ENCODE measurements around the gene SCARB2.

The SCARB2 gene

GRCh38 chr4:76232681-76233080, 19.1 kb upstream of the SCARB2 start:
- no peak for DNase-seq (ENCODE audit: low read depth in 2 of 2)

- DNase-seq (ENCODE audit: low read depth in 2 of 2), result no peak
Measured at GRCh38 chr4:76226418-76226817, 12.8 kb upstream of the SCARB2 start.

- DNase-seq (ENCODE audit: low read depth in 2 of 2), result no peak
Measured at GRCh38 chr4:76224171-76224570, 10.5 kb upstream of the SCARB2 start.

GRCh38 chr4:76219299-76220055, 5.9 kb upstream of the SCARB2 start:
- DNase-seq (ENCODE audit: low read depth in 2 of 2), result no peak

GRCh38 chr4:76216975-76217814, 3.6 kb upstream of the SCARB2 start:
- no peak for DNase-seq (ENCODE audit: low read depth in 2 of 2)

GRCh38 chr4:76216524-76216923, 2.9 kb upstream of the SCARB2 start:
- no peak for DNase-seq (ENCODE audit: low read depth in 2 of 2)

GRCh38 chr4:76215077-76215476, 1.5 kb upstream of the SCARB2 start:
- no peak for DNase-seq (ENCODE audit: low read depth in 2 of 2)

- DNase-seq (ENCODE audit: low read depth in 2 of 2), result peak in 1 of 2 donors; percentile 25
Measured at GRCh38 chr4:76214177-76214675, 602 bp upstream of the SCARB2 start.

GRCh38 chr4:76212851-76213414, 691 bp downstream of the SCARB2 start:
- DNase-seq (ENCODE audit: low read depth in 2 of 2), result no peak

GRCh38 chr4:76211769-76212708, 1.6 kb downstream of the SCARB2 start:
- no peak for DNase-seq (ENCODE audit: low read depth in 2 of 2)

- DNase-seq (ENCODE audit: low read depth in 2 of 2), result no peak
Measured at GRCh38 chr4:76210452-76210851, 3.2 kb downstream of the SCARB2 start.

GRCh38 chr4:76209881-76210280, 3.7 kb downstream of the SCARB2 start:
- DNase-seq (ENCODE audit: low read depth in 2 of 2), result no peak

GRCh38 chr4:76208005-76208765, 5.4 kb downstream of the SCARB2 start:
- DNase-seq (ENCODE audit: low read depth in 2 of 2), result no peak

GRCh38 chr4:76207549-76207948, 6.1 kb downstream of the SCARB2 start:
- DNase-seq (ENCODE audit: low read depth in 2 of 2), result no peak

- DNase-seq (ENCODE audit: low read depth in 2 of 2), result no peak
Measured at GRCh38 chr4:76206222-76206942, 7.2 kb downstream of the SCARB2 start.

GRCh38 chr4:76205476-76205875, 8.1 kb downstream of the SCARB2 start:
- DNase-seq (ENCODE audit: low read depth in 2 of 2), result no peak

GRCh38 chr4:76204936-76205335, 8.7 kb downstream of the SCARB2 start:
- DNase-seq (ENCODE audit: low read depth in 2 of 2), result no peak

GRCh38 chr4:76203541-76203940, 10.1 kb downstream of the SCARB2 start:
- no peak for DNase-seq (ENCODE audit: low read depth in 2 of 2)

- DNase-seq (ENCODE audit: low read depth in 2 of 2), result no peak
Measured at GRCh38 chr4:76201276-76201675, 12.3 kb downstream of the SCARB2 start.

GRCh38 chr4:76200771-76201231, 12.8 kb downstream of the SCARB2 start:
- no peak for DNase-seq (ENCODE audit: low read depth in 2 of 2)
